Smooth muscle cell (in vitro differentiated cells): ENCODE data around the gene PDHX. TPM values are rescaled to one million over a fixed set of nuclear protein-coding genes. Genes with fewer than 3 reads are reported as not detected.

Source experiments
- DNase-seq: peaks from one replicate; lab custom pipeline; 2025; ENCODE audit not compliant: unreplicated experiment; lab: John Stamatoyannopoulos, UW
- H2AFZ ChIP-seq: fragments of 200-600 bp; sonication (generic); 2 replicates; pipeline ENCODE4 v1.6.0; 2016; ENCODE audit warnings: antibody characterized with exemption, low read depth, mild to moderate bottlenecking
- H3F3A ChIP-seq: fragments of 200-600 bp; sonication (generic); 2 replicates; pipeline ENCODE4 v1.6.0; 2017; ENCODE audit warnings: antibody characterized with exemption, low read depth
- H3K27ac ChIP-seq: fragments of 200-600 bp; sonication (generic); 2 replicates; pipeline ENCODE4 v1.5.1; 2016; ENCODE audit warnings: low read depth, mild to moderate bottlenecking
- H3K27me3 ChIP-seq: fragments of 200-600 bp; sonication (generic); 2 replicates; pipeline ENCODE4 v1.6.1; 2016; ENCODE audit warnings: low read depth, mild to moderate bottlenecking
- H3K36me3 ChIP-seq: fragments of 200-600 bp; sonication (generic); 2 replicates; pipeline ENCODE4 v1.5.1; 2016; ENCODE audit warnings: low read depth
- H3K4me1 ChIP-seq: fragments of 200-600 bp; sonication (generic); 2 replicates; pipeline ENCODE4 v1.5.1; 2016; ENCODE audit warnings: low read depth
- H3K4me2 ChIP-seq: fragments of 200-600 bp; sonication (generic); 2 replicates; pipeline ENCODE4 v1.6.0; 2016; ENCODE audit warnings: mild to moderate bottlenecking
- H3K4me3 ChIP-seq: fragments of 200-600 bp; sonication (generic); 2 replicates; pipeline ENCODE4 v1.5.1; 2016; ENCODE audit warnings: mild to moderate bottlenecking
- H3K79me2 ChIP-seq: fragments of 200-600 bp; sonication (generic); 2 replicates; pipeline ENCODE4 v1.6.0; 2016; ENCODE audit warnings: low read depth, mild to moderate bottlenecking
- H3K9ac ChIP-seq: fragments of 200-600 bp; sonication (generic); 2 replicates; pipeline ENCODE4 v1.6.0; 2016; ENCODE audit warnings: low read depth
- H3K9me3 ChIP-seq: fragments of 200-600 bp; sonication (generic); replicated peaks from 2 replicates; pipeline ENCODE4 v1.5.1; 2016; ENCODE audit warnings: low read depth
- H4K20me1 ChIP-seq: fragments of 200-600 bp; sonication (generic); 2 replicates; pipeline ENCODE4 v1.6.0; 2016; ENCODE audit warnings: low read depth
- WGBS: methylation state at CpG from one replicate; pipeline ENCODE4 v1.1.7; 2016; ENCODE audit warnings: low lambda C conversion rate; 5-methylcytosine and 5-hydroxymethylcytosine counted together
- polyA plus RNA-seq: library from polyadenylated mRNA; unstranded; fragments of >200 nt; fragmentation: Nextera tagmentation; extraction: Ambion mirVana; gene quantifications from 2 replicates; pipeline ENCODE4 v1.2.1, GENCODE V29; 2016
- total RNA-seq: library from RNA; depleted of rRNA; stranded (reverse); fragments of >200 nt; gene quantifications from 2 replicates; pipeline ENCODE4 v1.2.3, GENCODE V29; 2014
- TF ChIP-seq, protein P1 (sequence below): fragments of 200-600 bp; sonication (generic); IDR thresholded peaks from 2 replicates; pipeline ENCODE4 v1.5.1; 2017; ENCODE audit warnings: borderline replicate concordance, mild to moderate bottlenecking, antibody characterized with exemption; ENCODE audit not compliant: insufficient read depth, poor library complexity, severe bottlenecking

The PDHX gene
- total and polyA plus RNA-seq, 2 experiments from 2014 or later: 56.6 to 100 TPM

DNA sequence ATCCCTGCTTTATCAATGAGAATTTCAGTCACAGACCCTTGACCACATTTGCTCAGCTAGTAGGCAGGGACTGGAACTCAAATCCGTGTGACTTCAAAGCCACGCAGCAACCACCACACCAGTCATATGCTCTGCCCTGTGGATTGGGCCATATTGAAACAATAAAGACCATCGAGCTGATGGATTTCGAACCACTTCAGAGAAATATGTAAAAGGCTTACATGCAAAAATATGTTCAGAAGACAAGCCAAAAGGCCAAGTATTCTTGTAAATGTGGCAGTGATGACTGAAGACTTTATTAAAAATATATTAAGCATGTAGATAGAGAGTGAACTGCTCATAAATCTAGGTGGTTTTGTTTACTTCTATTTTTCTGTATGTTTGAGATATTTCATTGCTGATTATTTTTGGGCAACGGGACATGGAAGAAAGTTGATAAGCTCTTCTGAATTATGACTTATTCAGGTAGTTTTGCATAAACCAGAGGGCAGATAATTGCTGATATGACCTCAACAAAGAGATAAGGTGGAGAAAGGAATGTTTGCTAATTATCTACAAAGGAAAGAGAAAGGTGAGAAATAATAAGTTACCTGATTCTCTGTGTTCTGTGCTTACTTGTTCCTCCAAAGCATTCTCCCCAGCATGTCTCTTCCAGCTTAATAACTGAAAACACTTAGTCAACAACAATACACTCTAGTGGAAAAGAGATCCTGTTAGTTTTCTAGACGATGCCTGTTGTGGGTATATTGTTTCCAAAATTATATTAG, 99.4 kb downstream of the PDHX start:
- H2AFZ ChIP-seq: no peak overlapping the region
- WGBS: 95% methylated on average over 6 of the region's 6 CpGs
- H3K27ac ChIP-seq: no peak overlapping the region

DNA sequence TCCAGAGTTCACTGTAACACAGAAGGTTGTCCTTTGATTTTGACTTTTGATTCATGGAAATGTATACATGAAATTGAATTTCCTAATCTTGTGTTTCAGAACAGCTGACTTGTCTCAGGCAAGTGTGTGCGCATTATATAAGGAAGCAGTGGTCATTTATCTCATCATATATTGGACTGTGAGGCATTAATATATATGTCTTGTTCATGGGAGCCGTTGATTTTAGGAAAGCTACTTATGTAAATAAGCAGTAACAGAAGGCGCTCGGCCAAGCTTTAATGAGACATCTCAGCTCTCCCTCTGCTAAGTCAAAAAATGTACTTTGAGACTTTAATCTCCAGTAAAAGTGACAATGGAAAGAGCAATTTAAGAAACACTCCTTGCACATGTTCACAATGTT, 100.5 kb downstream of the PDHX start:
- no peaks in the 10 kb centered on the region for H4K20me1 ChIP-seq
- 93% methylated on average over 4 of the region's 4 CpGs for WGBS
- no peaks in the 10 kb centered on the region for H3K9me3 ChIP-seq
- no peak overlapping the region for H3K4me2 ChIP-seq
- H3K27ac ChIP-seq: no peak overlapping the region
- no peak for DNase-seq
- H3K4me3 ChIP-seq: no peak overlapping the region
- TF ChIP-seq, protein P1, sequence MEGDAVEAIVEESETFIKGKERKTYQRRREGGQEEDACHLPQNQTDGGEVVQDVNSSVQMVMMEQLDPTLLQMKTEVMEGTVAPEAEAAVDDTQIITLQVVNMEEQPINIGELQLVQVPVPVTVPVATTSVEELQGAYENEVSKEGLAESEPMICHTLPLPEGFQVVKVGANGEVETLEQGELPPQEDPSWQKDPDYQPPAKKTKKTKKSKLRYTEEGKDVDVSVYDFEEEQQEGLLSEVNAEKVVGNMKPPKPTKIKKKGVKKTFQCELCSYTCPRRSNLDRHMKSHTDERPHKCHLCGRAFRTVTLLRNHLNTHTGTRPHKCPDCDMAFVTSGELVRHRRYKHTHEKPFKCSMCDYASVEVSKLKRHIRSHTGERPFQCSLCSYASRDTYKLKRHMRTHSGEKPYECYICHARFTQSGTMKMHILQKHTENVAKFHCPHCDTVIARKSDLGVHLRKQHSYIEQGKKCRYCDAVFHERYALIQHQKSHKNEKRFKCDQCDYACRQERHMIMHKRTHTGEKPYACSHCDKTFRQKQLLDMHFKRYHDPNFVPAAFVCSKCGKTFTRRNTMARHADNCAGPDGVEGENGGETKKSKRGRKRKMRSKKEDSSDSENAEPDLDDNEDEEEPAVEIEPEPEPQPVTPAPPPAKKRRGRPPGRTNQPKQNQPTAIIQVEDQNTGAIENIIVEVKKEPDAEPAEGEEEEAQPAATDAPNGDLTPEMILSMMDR: no peak
- no peak overlapping the region for H3K9ac ChIP-seq
- H3K27me3 ChIP-seq: no peaks in the 10 kb centered on the region
- H3K79me2 ChIP-seq: no peaks in the 10 kb centered on the region
- H2AFZ ChIP-seq: no peak overlapping the region
- no peaks in the 10 kb centered on the region for H3F3A ChIP-seq
- no peaks in the 10 kb centered on the region for H3K36me3 ChIP-seq
- no peaks in the 10 kb centered on the region for H3K4me1 ChIP-seq

More for the DNA sequence above, 99.4 kb downstream of the PDHX start:
- no peaks in the 10 kb centered on the region for H3F3A ChIP-seq
- no peaks in the 10 kb centered on the region for H3K27me3 ChIP-seq
- H3K79me2 ChIP-seq: no peaks in the 10 kb centered on the region
- no peak for DNase-seq
- no peaks in the 10 kb centered on the region for H3K9me3 ChIP-seq
- no peaks in the 10 kb centered on the region for H4K20me1 ChIP-seq
- H3K4me3 ChIP-seq: no peak overlapping the region
- H3K4me1 ChIP-seq: no peaks in the 10 kb centered on the region
- H3K4me2 ChIP-seq: no peak overlapping the region
- TF ChIP-seq, protein P1: no peak
- no peak overlapping the region for H3K9ac ChIP-seq
- no peaks in the 10 kb centered on the region for H3K36me3 ChIP-seq

DNA sequence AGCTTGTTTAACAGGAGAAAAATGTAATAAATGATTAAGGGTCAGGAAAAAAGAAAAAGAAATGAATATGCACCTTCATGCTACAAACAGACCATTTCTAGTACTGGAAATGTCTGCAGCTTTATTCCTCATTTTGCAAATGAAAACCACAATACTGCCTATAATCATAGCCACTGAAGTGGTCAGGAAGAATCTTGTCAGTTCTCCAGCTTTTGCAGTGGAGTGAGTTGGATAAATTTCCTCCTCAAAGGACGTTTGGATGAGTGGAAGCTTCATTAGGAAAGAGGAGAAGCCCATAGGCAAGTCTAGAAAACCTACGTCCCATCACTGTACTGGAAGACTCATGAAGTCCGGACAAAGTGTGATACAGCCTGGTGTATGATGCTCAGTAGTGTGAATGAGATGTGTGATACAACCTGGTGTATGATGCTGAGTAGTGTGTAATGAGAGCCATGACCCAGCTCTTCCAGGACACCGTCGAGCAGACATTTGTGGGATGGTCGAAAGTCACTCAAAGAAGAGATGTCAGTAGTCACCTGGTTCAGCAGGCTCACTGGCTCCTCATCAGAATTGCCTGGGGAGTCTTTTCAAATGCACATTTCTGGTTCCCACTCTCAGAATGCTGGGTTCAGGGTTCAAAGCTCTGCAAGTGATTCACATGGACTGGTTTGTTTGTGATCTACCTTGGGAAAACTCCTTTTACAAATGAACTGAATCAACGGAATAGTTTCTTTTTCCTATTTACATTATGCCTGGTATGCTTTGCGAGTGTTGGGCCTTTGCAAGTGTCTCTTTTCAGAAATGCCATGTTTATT, 101.3 kb downstream of the PDHX start:
- WGBS: 82% methylated on average over 8 of the region's 8 CpGs
- no peak for DNase-seq
- H3K27me3 ChIP-seq: no peaks in the 10 kb centered on the region

More for the DNA sequence above, 101.3 kb downstream of the PDHX start:
- no peak overlapping the region for H3K27ac ChIP-seq
- no peak overlapping the region for H3K4me2 ChIP-seq
- H3K9me3 ChIP-seq: no peaks in the 10 kb centered on the region
- no peak overlapping the region for H3K9ac ChIP-seq
- H3K36me3 ChIP-seq: no peaks in the 10 kb centered on the region
- TF ChIP-seq, protein P1: no peak
- no peaks in the 10 kb centered on the region for H3K79me2 ChIP-seq
- H3F3A ChIP-seq: no peaks in the 10 kb centered on the region
- no peak overlapping the region for H3K4me3 ChIP-seq
- no peak overlapping the region for H2AFZ ChIP-seq
- H4K20me1 ChIP-seq: no peaks in the 10 kb centered on the region
- H3K4me1 ChIP-seq: no peaks in the 10 kb centered on the region
